Neutrophil (primary cell): Measurements from ENCODE around the gene ATP6V0A1.
"Not testable (repeated sequence)": the region's sequence is repeated elsewhere in the genome, so short reads cannot be mapped to it uniquely, and the experiment has no call there.

Experiments used
- H3K27ac ChIP-seq: fragments of 200-600 bp; sonication (generic); 2 replicates; pipeline ENCODE4 v1.5.1; 2016; ENCODE audit warnings: mild to moderate bottlenecking, moderate library complexity
- H3K27me3 ChIP-seq: fragments of 200-600 bp; sonication (generic); 2 replicates; pipeline ENCODE4 v1.6.0; 2016; ENCODE audit warnings: mild to moderate bottlenecking
- H3K36me3 ChIP-seq: fragments of 200-600 bp; sonication (generic); 2 replicates; pipeline ENCODE4 v1.5.1; 2017
- H3K4me1 ChIP-seq, 2 experiments: fragments of 200-600 bp in 1 of 2; sonication (generic) in 1 of 2; 1 replicate in 1 of 2; 2 replicates in 1 of 2; pipeline versions ENCODE4 v1.5.1 to v1.6.1; 2013 to 2016; ENCODE audit warnings: low read depth in 1 of 2, low read length in 1 of 2, mild to moderate bottlenecking in 1 of 2, moderate library complexity in 1 of 2; ENCODE audit not compliant: control insufficient read depth in 1 of 2, insufficient read depth in 1 of 2
- H3K4me3 ChIP-seq, 2 experiments: fragments of 200-600 bp in 1 of 2; sonication (generic) in 1 of 2; 1 replicate in 1 of 2; 2 replicates in 1 of 2; pipeline ENCODE4 v1.5.1; 2013 to 2016; ENCODE audit warnings: low read depth in 1 of 2, low read length in 1 of 2, mild to moderate bottlenecking in 1 of 2, moderate library complexity in 1 of 2
- H3K9me3 ChIP-seq: fragments of 200-600 bp; sonication (generic); 2 replicates; pipeline ENCODE4 v1.5.1; 2016
- TF ChIP-seq, protein P1 (sequence below): fragments of 200-600 bp; sonication (generic); IDR thresholded peaks from 2 replicates; pipeline ENCODE4 v1.5.1; 2016; ENCODE audit warnings: antibody characterized with exemption

The ATP6V0A1 gene

DNA sequence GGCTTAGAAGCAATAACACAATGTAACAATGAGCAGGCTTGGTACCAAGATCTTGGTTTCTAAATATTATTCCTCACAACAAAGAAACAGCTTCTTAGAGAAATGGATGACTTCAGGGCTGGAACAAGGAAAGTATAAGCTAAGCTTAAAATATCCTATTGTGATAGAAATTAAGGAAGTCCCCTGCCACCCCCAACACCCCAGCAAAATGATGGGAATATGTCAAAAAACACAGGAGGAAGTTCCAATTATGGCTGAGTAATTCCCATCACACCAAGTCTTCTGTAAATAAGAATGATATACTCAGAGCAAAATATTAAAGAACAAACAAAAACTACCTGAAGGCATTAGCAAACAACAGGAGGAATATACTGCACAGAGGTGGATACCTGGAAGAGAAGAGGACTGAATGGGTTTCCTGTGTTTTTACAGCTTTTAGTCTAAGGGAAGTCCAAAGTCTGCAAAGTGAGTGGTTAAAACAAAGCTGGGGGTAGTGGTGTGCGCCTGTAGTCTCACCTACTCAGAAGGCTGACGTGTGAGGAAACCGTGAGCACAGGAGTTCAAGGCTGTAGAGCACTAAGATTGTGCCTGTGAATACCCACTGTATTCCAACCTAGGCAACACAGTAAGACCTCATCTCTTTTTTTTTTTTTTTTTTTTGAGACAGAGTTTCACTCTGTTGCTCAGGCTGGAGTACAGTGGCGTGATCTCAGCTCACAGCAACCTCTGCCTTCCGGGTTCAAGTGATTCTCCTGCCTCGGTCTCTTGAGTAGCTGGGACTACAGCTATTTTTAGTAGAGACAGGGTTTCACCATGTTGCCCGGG is 17.1 kb upstream of the ATP6V0A1 start:
- Histone ChIP-seq H3K4me3 (no peak overlapping the region), H3K9me3 (no peaks in the 10 kb centered on the region), H3K27me3 (no peaks in the 10 kb centered on the region), H3K27ac (peak overlapping the region; percentile 43), H3K4me1 (no peaks in the 10 kb centered on the region), H3K36me3 (no peaks in the 10 kb centered on the region)
- TF ChIP-seq, protein P1, sequence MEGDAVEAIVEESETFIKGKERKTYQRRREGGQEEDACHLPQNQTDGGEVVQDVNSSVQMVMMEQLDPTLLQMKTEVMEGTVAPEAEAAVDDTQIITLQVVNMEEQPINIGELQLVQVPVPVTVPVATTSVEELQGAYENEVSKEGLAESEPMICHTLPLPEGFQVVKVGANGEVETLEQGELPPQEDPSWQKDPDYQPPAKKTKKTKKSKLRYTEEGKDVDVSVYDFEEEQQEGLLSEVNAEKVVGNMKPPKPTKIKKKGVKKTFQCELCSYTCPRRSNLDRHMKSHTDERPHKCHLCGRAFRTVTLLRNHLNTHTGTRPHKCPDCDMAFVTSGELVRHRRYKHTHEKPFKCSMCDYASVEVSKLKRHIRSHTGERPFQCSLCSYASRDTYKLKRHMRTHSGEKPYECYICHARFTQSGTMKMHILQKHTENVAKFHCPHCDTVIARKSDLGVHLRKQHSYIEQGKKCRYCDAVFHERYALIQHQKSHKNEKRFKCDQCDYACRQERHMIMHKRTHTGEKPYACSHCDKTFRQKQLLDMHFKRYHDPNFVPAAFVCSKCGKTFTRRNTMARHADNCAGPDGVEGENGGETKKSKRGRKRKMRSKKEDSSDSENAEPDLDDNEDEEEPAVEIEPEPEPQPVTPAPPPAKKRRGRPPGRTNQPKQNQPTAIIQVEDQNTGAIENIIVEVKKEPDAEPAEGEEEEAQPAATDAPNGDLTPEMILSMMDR = no peak

DNA sequence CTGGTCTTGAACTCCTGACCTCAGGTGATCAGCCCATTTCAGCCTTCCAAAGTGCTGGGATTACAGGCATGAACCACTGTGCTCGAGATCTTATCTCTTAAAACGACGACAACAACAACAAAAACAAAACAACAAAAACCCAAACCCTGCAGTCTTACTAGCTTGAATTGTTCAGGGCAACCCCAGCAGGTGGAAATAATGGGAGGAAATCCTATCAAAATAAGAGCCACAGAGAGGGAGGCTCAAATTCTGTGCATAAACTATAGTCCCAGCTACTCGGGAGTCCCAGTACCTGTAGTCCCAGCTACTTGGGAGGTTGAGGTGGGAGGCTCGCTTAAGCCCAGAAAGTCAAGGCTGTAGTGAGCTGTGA is 16.5 kb upstream of the ATP6V0A1 start:
- TF ChIP-seq, protein P1 = no peak
- no peak overlapping the region for H3K4me3 ChIP-seq
- no peaks in the 10 kb centered on the region for H3K9me3 ChIP-seq
- no peaks in the 10 kb centered on the region for H3K4me1 ChIP-seq
- no peak overlapping the region for H3K27ac ChIP-seq
- H3K27me3 ChIP-seq = no peaks in the 10 kb centered on the region
- H3K36me3 ChIP-seq = no peaks in the 10 kb centered on the region

DNA sequence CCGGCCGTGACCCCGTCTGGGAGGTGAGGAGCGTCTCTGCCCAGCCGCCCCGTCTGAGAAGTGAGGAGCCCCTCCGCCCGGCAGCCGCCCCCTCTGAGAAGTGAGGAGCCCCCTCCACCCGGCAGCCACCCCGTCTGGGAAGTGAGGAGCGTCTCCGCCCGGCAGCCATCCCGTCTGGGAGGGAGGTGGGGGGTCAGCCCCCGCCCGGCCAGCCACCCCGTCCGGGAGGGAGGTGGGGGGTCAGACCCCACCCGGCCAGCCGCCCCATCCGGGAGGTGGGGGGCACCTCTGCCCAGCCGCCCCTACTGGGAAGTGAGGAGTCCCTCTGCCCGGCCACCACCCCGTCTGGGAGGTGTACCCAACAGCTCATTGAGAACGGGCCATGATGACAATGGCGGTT is 9.5 kb upstream of the ATP6V0A1 start:
- not testable (repeated sequence) for H3K27ac ChIP-seq, H3K27me3 ChIP-seq, H3K9me3 ChIP-seq, H3K36me3 ChIP-seq, H3K4me3 ChIP-seq
- peaks cover 20% of the 10 kb centered on the region in 2 experiments for H3K4me1 ChIP-seq

DNA sequence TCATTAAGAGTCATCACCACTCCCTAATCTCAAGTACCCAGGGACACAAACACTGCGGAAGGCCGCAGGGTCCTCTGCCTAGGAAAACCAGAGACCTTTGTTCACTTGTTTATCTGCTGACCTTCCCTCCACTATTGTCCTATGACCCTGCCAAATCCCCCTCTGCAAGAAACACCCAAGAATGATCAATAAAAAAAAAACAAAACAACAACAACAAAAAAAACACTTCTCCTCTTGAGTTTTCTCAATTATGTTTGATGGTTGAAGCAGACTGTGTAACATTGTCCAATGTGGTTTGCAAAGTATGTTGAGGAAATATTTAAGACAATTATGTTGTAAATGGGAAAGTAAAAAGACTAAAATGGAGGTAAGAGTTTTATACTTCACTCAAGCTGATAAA is 8.8 kb upstream of the ATP6V0A1 start:
- H3K4me1 ChIP-seq = peaks cover 27% of the 10 kb centered on the region in 2 experiments
- H3K4me3 ChIP-seq, H3K9me3 ChIP-seq, H3K36me3 ChIP-seq, H3K27me3 ChIP-seq, H3K27ac ChIP-seq: not testable (repeated sequence)

DNA sequence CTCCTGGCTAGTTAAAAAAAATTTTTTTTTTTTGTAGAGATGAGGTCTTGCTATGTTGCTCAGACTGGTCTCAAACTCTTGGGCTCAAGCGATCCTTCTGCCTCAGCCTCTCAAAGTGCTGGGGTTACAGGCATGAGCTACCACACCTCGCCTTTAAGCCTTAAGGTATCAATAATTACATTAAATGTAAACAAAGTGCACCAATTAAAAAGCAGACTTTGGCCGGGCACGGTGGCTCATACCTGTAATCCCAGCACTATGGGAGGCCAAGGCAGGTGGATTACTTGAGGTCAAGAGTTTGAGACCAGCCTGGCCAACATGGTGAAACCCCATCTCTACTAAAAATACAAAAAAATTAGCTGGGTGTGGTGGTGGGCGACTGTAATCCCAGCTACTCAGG is 7.4 kb upstream of the ATP6V0A1 start:
- H3K4me1 ChIP-seq = peaks cover 41% of the 10 kb centered on the region in 2 experiments
- not testable (repeated sequence) for H3K27me3 ChIP-seq, H3K9me3 ChIP-seq, H3K4me3 ChIP-seq, H3K27ac ChIP-seq, H3K36me3 ChIP-seq

DNA sequence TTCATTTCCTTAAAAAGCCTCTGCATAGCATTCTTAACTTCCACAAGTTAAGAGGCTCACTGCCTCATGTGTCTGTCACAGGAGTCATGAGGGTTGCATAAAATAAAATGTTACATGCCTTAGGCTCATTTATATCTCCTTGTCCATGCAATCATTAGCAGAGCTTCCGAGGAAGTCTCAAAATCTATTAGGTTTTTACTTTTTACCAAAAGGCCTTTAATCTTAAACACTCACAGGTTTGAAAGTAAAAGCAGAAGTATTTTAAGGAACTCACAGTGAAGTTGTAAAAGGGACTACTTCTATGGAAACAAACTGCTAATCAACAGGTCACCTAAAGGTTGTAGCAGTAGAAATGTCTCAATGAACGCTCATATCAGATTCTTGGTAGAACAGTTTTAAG is 5.2 kb upstream of the ATP6V0A1 start:
- H3K36me3 ChIP-seq = no peaks in the 10 kb centered on the region
- H3K27me3 ChIP-seq = no peaks in the 10 kb centered on the region
- peak overlapping the region in 1 of 2 experiments; percentile 45 for H3K4me3 ChIP-seq
- H3K9me3 ChIP-seq = no peaks in the 10 kb centered on the region
- H3K4me1 ChIP-seq = peaks cover 61 to 63% of the 10 kb centered on the region in 2 experiments
- TF ChIP-seq, protein P1 = no peak
- H3K27ac ChIP-seq = peak overlapping the region; percentile 91

DNA sequence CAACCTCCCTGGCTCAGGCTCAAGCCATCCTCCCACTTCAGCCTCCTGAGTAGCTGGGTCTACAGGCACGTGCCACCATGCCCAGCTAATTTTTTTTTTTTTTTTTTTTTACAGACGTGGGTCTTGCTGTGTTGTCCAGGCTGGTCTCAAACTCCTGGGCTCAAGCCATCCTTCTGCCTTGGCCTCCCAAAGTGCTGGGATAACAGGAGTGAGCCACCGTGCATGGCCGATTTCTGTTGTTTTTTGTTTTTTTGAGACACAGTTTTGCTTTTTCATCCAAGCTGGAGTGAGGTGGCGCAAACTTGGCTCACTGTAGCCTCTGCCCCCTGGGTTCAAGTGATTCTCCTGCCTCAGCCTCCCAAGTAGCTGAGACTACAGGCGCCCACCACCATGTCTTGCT is 3.7 kb upstream of the ATP6V0A1 start:
- Histone ChIP-seq H3K27ac (peak overlapping the region; percentile 97), H3K4me3 (peak overlapping the region in 1 of 2 experiments; percentile 45), H3K4me1 (peaks cover 66 to 71% of the 10 kb centered on the region in 2 experiments)
- H3K36me3 ChIP-seq, H3K9me3 ChIP-seq, H3K27me3 ChIP-seq: not testable (repeated sequence)
